Hepatocyte (in vitro differentiated cells): ENCODE data around the gene MPLKIP.

Source experiments
- CTCF ChIP-seq: fragments of 200-600 bp; sonication (generic); IDR thresholded peaks from 2 replicates; pipeline ENCODE4 v1.5.1; 2016; ENCODE audit warnings: antibody characterized with exemption, mild to moderate bottlenecking; ENCODE audit not compliant: poor library complexity
- EZH2phosphoT487 ChIP-seq: fragments of 200-600 bp; sonication (generic); IDR thresholded peaks from one replicate; pipeline ENCODE4 v1.6.1; 2018; ENCODE audit warnings: antibody characterized with exemption, mild to moderate bottlenecking, low read depth, moderate library complexity; ENCODE audit not compliant: unreplicated experiment, severe bottlenecking

GRCh38 chr7:40147371-40148246 lies 13.2 kb upstream of the MPLKIP start:
- no peak for TF ChIP-seq CTCF
- TF ChIP-seq EZH2phosphoT487, result no peak
